Epidermal melanocyte (primary cell): ENCODE results near the gene FBXO15.

ENCODE experiments used
- DNase-seq: peaks from one replicate; pipeline ENCODE4 v3.0.0; 2011; ENCODE audit warnings: low spot score; ENCODE audit not compliant: insufficient read length

The FBXO15 gene

DNA sequence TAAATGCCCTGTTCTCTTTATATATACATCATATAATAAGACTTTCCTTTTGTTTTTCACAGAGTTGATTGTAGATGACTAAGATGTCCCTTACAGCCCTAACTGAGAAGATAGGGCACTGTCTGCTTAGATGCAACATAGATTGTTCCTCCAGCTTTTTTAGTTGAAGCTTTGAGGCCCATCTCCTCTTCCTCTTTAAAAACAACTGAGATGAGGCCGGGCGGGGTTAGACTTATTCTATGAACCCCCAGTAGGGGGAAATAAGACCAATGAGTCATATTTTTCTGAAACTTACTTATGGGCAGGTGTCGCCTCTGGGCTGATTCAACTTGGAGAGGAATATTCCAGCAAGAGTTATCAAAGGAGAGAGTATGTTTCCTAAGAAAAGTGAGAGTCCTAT, 84.6 kb downstream of the FBXO15 start:
- no peak for DNase-seq

GRCh38 chr18:74062037-74062436, 85.6 kb downstream of the FBXO15 start:
- no peak for DNase-seq

GRCh38 chr18:74060579-74060978, 87.1 kb downstream of the FBXO15 start:
- DNase-seq: no peak

DNA sequence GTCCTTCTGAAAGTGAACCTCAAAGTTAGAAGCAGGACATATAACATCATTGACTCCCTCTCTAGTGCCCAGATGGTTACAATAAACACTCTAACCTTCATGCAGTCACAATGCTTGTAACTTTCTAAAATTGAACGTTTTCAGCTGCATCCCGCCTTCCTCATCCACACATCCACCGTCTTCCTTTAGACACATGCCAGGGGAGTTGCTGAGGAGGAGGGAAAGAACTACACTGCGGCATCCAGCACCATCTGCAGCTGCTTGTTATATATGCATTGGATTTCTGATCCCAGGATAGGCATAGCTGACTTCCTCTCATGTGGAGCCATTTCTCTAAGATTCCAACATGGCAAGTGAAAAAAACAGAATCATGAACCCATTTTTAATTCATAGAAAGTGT, 96.8 kb downstream of the FBXO15 start:
- no peak for DNase-seq

DNA sequence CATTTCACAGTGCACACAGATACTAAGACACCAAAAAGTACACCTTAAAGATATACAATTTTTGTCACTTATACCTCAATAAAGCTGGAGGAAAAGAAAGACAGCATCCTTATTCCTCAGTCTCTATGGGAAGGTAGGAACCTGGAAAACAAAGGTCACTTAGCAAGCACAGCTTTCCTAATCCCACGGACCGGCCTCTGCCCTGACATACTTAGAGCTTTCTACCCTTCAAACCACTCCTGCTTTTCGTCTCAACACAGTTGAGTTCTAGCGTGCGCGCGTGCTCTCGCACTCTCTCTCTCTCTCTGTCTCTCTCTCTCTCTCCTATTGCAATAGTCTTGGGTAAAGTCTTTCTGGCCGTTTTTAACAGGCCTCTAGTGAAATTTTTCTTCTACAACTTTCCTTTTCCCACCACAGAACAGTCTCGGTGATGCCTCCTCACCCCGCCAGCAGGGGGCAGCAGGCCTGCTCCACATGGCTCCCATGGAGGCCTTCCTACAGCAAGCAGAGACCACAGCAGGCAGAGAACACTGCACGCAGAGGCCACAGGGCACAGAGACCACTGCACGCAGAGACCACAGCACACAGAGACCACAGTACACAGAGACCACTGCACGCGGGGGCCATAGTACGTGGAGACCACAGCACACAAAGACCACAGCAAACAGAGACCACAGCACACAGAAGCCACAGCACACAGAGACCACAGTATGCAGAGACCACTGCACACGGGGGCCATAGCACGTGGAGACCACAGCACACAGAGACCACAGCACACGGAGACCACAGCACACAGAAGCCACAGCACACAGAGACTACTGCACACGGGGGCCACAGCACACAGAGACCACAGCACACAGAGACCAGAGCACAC, 106.9 kb downstream of the FBXO15 start:
- DNase-seq: no peak

- DNase-seq: no peak
These were observed 107.6 kb downstream of the FBXO15 start for GRCh38 chr18:74040008-74040407.

DNA sequence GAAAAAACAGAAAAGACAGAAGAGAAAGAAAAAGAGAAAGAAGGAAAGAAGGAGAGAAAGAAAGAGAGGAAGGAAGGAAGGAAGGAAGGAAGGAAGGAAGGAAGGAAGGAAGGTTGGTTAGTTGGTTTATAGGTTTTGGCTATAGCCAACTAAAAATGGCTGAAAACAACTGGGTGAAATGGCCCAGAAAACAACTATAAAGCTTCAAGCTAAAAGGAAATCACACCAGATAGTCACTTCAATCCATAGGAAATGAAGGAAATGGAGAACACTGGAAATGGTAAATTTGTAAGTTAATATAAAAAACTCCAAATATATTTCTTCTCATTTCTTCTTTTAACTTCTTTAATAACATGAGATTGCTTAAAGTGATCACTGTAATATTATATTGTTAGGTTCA, 118.5 kb downstream of the FBXO15 start:
- no peak for DNase-seq
